ENCODE results near the gene SLC30A1. TPM values are rescaled to one million over a fixed set of nuclear protein-coding genes. Genes with fewer than 3 reads are reported as not detected.

Gene SLC30A1
- total and polyA plus RNA-seq, 2 of the 8 experiments (the other 6 are each of a cell fraction or from before 2014, with no cell fraction given): 4.5 to 14.0 TPM

GRCh38 chr1:211537253-211537652, 41.7 kb downstream of the SLC30A1 start:
- Histone ChIP-seq H3K18ac (ENCODE audit: extremely low read depth, low read length) (no peak overlapping the region), H4K8ac (ENCODE audit: extremely low read depth, insufficient read depth, low read length) (no peak overlapping the region; the same call in 1 of the 2 replicates), H3K23ac (ENCODE audit: insufficient read length) (no peak overlapping the region), H3K27ac (ENCODE audit: low read depth, low read length) (no peak overlapping the region), H3K56ac (replicated peaks; ENCODE audit: insufficient read length, low read depth, low read length) (no peak overlapping the region), H3K9me3 (ENCODE audit: insufficient read depth in 2 of 2, low read depth in 1 of 2, low read length in 1 of 2) (0 out of 4 replicates have a peak, but pooled peaks cover 2 to 4% of the 10 kb centered on the region in 2 experiments), H3K4me2 (ENCODE audit: insufficient read depth in 1 of 2, low read depth in 2 of 2, low read length in 2 of 2) (no peak overlapping the region), H3K36me3 (ENCODE audit: control insufficient read depth in 2 of 4, insufficient read depth in 4 of 4, low read length in 3 of 4) (no peaks in the 10 kb centered on the region), H3K4me1 (replicated peaks in 1 of 4; ENCODE audit: control insufficient read depth in 3 of 4, insufficient read depth in 4 of 4, low read length in 3 of 4) (peaks cover 0 to 9% (median 4%) of the 10 kb centered on the region in 4 experiments; a peak in 5 of 7 replicates), H3K9ac (replicated peaks in 1 of 4; ENCODE audit: extremely low read depth in 1 of 4, low read depth in 3 of 4, low read length in 3 of 4) (no peak overlapping the region), H4K5ac (ENCODE audit: insufficient read length, low read depth, low read length) (no peak overlapping the region), H3K79me2 (ENCODE audit: control insufficient read depth in 1 of 2, insufficient read depth in 2 of 2, low read length in 2 of 2) (no peaks in the 10 kb centered on the region), H3K79me1 (ENCODE audit: low read depth, low read length) (no peaks in the 10 kb centered on the region), H3K14ac (ENCODE audit: insufficient read length) (no peak overlapping the region), H2BK5ac (ENCODE audit: low read depth, low read length) (no peak overlapping the region), H2BK20ac (ENCODE audit: low read length) (no peak overlapping the region), H4K20me1 (replicated peaks in 1 of 2; ENCODE audit: control insufficient read depth in 1 of 2, insufficient read depth in 2 of 2, low read length in 2 of 2) (no peaks in the 10 kb centered on the region), H4K91ac (replicated peaks; ENCODE audit: insufficient read length, low read length) (no peak overlapping the region), H3K23me2 (ENCODE audit: low read depth, low read length) (peaks cover 2% of the 10 kb centered on the region; the same call in 1 of the 2 replicates), H3K4me3 (ENCODE audit: extremely low read depth in 1 of 4, insufficient read depth in 2 of 4, low read depth in 3 of 4, low read length in 4 of 4) (no peak overlapping the region), H2AFZ (ENCODE audit: low read length) (no peak overlapping the region), H2BK12ac (ENCODE audit: low read depth, low read length) (no peak overlapping the region; the same call in 1 of the 2 replicates), H3K4ac (replicated peaks; ENCODE audit: insufficient read length, low read depth, low read length) (no peak overlapping the region), H2BK120ac (replicated peaks; ENCODE audit: low read depth, low read length) (no peak overlapping the region), H2AK5ac (ENCODE audit: low read depth, low read length) (no peak overlapping the region), H2BK15ac (ENCODE audit: low read length) (no peak overlapping the region), H3K27me3 (replicated peaks in 1 of 4; ENCODE audit: control insufficient read depth in 3 of 4, extremely low read depth in 1 of 4, insufficient read depth in 3 of 4, low read length in 3 of 4) (no peaks in the 10 kb centered on the region)
- TF ChIP-seq KDM4A (IDR thresholded peaks at IDR 0.05; ENCODE audit: low read depth, low read length, severe bottlenecking) (no peak), NRF1 (IDR thresholded peaks at IDR 0.05; ENCODE audit: low read depth, low read length) (no peak), FOSL1 (IDR thresholded peaks at IDR 0.05; ENCODE audit: insufficient read depth, low read depth, low read length) (no peak), ATF2 (IDR thresholded peaks at IDR 0.05; ENCODE audit: low read length) (no peak), EZH2 (IDR thresholded peaks at IDR 0.05; ENCODE audit: low read depth, low read length, severe bottlenecking) (no peak), CEBPB (IDR thresholded peaks at IDR 0.05; ENCODE audit: low read depth, low read length) (no peak), CBX5 (IDR thresholded peaks at IDR 0.05; ENCODE audit: low read depth, low read length) (no peak), GTF2F1 (IDR thresholded peaks at IDR 0.05; ENCODE audit: borderline replicate concordance, low read depth, low read length) (no peak)
- ChIA-PET POLR2A (ENCODE audit: partially characterized antibody) (no interaction called here), CTCF (ENCODE audit: partially characterized antibody) (interaction anchor here (0.6 to 2.2 kb wide), 10 partner anchors 9 to 432 kb away, joined by 3 to 7 read pairs (median 3); no protein-coding TSS in a partner anchor)
- DNase-seq (ENCODE audit: low read depth in 1 of 2, low spot score in 2 of 2): no peak
- no peak for FAIRE-seq
- WGBS, 2 experiments (ENCODE audit: extremely low coverage in 1 of 2, insufficient coverage in 1 of 2, insufficient read length in 1 of 2, insufficient replicate concordance in 2 of 2, low coverage in 1 of 2, low lambda C conversion rate in 2 of 2, missing lambda C conversion rate in 1 of 2): 96% methylated on average over 4 of the region's 4 CpGs; no CpG with 5 or more reads in 1 of the 2 experiments
